NOMO-1 treated with DMSO at 0.1 percent for 48 hours (cell line): ENCODE measurements around the gene IQCH.

Source experiments
- DNase-seq: peaks from one replicate; lab custom pipeline; 2025; ENCODE audit not compliant: unreplicated experiment; lab: John Stamatoyannopoulos, UW

IQCH gene

GRCh38 chr15:67296684-67297083, 42.1 kb downstream of the IQCH start:
- peak; percentile 20 for DNase-seq

GRCh38 chr15:67300266-67301025, 45.9 kb downstream of the IQCH start:
- no peak for DNase-seq

GRCh38 chr15:67303490-67304363, 49.1 kb downstream of the IQCH start:
- DNase-seq: peak; percentile 21

- DNase-seq: no peak
These were observed 50.2 kb downstream of the IQCH start for GRCh38 chr15:67304778-67305177.

- DNase-seq: no peak
These were observed 50.9 kb downstream of the IQCH start for GRCh38 chr15:67305506-67305905.

GRCh38 chr15:67307156-67307555, 52.6 kb downstream of the IQCH start:
- DNase-seq: no peak

GRCh38 chr15:67307889-67308597, 53.5 kb downstream of the IQCH start:
- peak; percentile 9 for DNase-seq

- DNase-seq: no peak
These were observed 57.1 kb downstream of the IQCH start for GRCh38 chr15:67311731-67312130.

GRCh38 chr15:67319961-67320360, 65.4 kb downstream of the IQCH start:
- no peak for DNase-seq

GRCh38 chr15:67321352-67321751, 66.8 kb downstream of the IQCH start:
- no peak for DNase-seq

- no peak for DNase-seq
These were observed 67.9 kb downstream of the IQCH start for GRCh38 chr15:67322481-67322880.

GRCh38 chr15:67327312-67327711, 72.7 kb downstream of the IQCH start:
- no peak for DNase-seq

GRCh38 chr15:67327737-67328136, 73.2 kb downstream of the IQCH start:
- DNase-seq: no peak

- no peak for DNase-seq
These were observed 75.6 kb downstream of the IQCH start for GRCh38 chr15:67329984-67330733.

GRCh38 chr15:67331676-67332075, 77.1 kb downstream of the IQCH start:
- no peak for DNase-seq

- no peak for DNase-seq
These were observed 80.4 kb downstream of the IQCH start for GRCh38 chr15:67335026-67335425.

GRCh38 chr15:67335534-67336222, 81.1 kb downstream of the IQCH start:
- no peak for DNase-seq

- DNase-seq: no peak
These were observed 86.0 kb downstream of the IQCH start for GRCh38 chr15:67340630-67341029.

GRCh38 chr15:67341539-67341938, 87.0 kb downstream of the IQCH start:
- no peak for DNase-seq

- no peak for DNase-seq
These were observed 88.6 kb downstream of the IQCH start for GRCh38 chr15:67343206-67343605.
